ENCODE data around the gene SPOP.

- TF ChIP-seq CTCF (IDR thresholded peaks at IDR 0.05): no peak
- no peak for TF ChIP-seq POLR2A (IDR thresholded peaks at IDR 0.05)
Observed at GRCh38 chr17:49637739-49638138, 40.2 kb downstream of the SPOP start.
